HCT116 (cell line): ENCODE measurements around the gene PRR12. TPM values are rescaled to one million over a fixed set of nuclear protein-coding genes. Genes with fewer than 3 reads are reported as not detected.

ENCODE experiments used
- ATAC-seq: fragments of 200-7000 bp; cut with Tn5 transposase; 2 replicates; pipeline ENCODE4 v1.9.1; 2020; ENCODE audit warnings: mild to moderate bottlenecking, moderate library complexity
- BruUV-seq: library from RNA; stranded (reverse); fragments of 400-500 nt; replicated peaks from 2 replicates; lab custom pipeline; 2021; lab: Mats Ljungman, UMichigan
- CTCF ChIA-PET: fragments of 300-600 bp; sonication (Branson Sonifier 250); formaldehyde crosslinking; loops from one replicate; lab custom pipeline; 2021; ENCODE audit warnings: antibody characterized with exemption; lab: Charles Lee
- POLR2A ChIA-PET: fragments of 300-600, 350-600 bp; sonication (Branson Sonifier 250); formaldehyde crosslinking; loops from one replicate; lab custom pipeline; 2021; ENCODE audit warnings: antibody characterized with exemption; lab: Charles Lee
- RAD21 ChIA-PET, 2 experiments: fragments of 300-600 bp; sonication (Branson Sonifier 250); formaldehyde crosslinking; loops; one replicate each; lab custom pipeline; 2023; ENCODE audit warnings: low total read pairs in 2 of 2; ENCODE audit not compliant: uncharacterized antibody in 2 of 2, unreplicated experiment in 2 of 2, low non-redundant PET in 1 of 2; lab: Charles Lee
- DNase-seq: peaks from one replicate; pipeline ENCODE4 v3.0.0-alpha.2; 2010; ENCODE audit warnings: low read depth, low spot score
- H2AFZ ChIP-seq: fragments of 200-600 bp; shearing (Covaris generic), sonication (generic); 2 replicates; pipeline ENCODE4 v1.6.1; 2017; ENCODE audit warnings: low read depth, mixed run types, mixed read lengths, antibody characterized with exemption, low read length; ENCODE audit not compliant: poor library complexity, severe bottlenecking
- H3K27ac ChIP-seq: 2 replicates; pipeline ENCODE4 v1.5.1; 2012; ENCODE audit warnings: low read depth, low read length
- H3K27me3 ChIP-seq: fragments of 200-600 bp; sonication (generic); 2 replicates; pipeline ENCODE4 v1.6.1; 2016; ENCODE audit warnings: mixed run types, low read length, mixed read lengths; ENCODE audit not compliant: insufficient read depth
- H3K36me3 ChIP-seq, 2 experiments: fragments of 200-500 bp in 1 of 2; fragments of 200-600 bp in 1 of 2; sonication (Bioruptor generic) in 1 of 2; sonication (generic) in 1 of 2; 2 replicates each; pipeline versions ENCODE4 v1.5.1 to v1.6.1; 2014 to 2016; ENCODE audit warnings: low read length in 2 of 2, inconsistent platforms in 1 of 2, mixed read lengths in 1 of 2, mixed run types in 1 of 2; ENCODE audit not compliant: insufficient read depth in 2 of 2, control insufficient read depth in 1 of 2
- H3K4me1 ChIP-seq, 2 experiments: fragments of 200-600 bp in 1 of 2; sonication (generic) in 1 of 2; 2 replicates each; pipeline versions ENCODE4 v1.5.1 to v1.6.1; 2012 to 2017; ENCODE audit warnings: low read length in 2 of 2, inconsistent platforms in 1 of 2, mild to moderate bottlenecking in 1 of 2, mixed read lengths in 1 of 2, mixed run types in 1 of 2, moderate library complexity in 1 of 2; ENCODE audit not compliant: insufficient read depth in 2 of 2, control insufficient read depth in 1 of 2
- H3K4me2 ChIP-seq: fragments of 200-600 bp; sonication (generic); 2 replicates; pipeline ENCODE4 v1.6.1; 2017; ENCODE audit warnings: mixed run types, low read length, mixed read lengths
- H3K4me3 ChIP-seq, 2 experiments: fragments of 200-600 bp in 1 of 2; sonication (generic) in 1 of 2; replicated peaks in 1 of 2; 2 replicates each; pipeline ENCODE4 v1.5.1; 2011 to 2016; ENCODE audit warnings: low read length in 2 of 2, control low read depth in 1 of 2, low read depth in 1 of 2, mild to moderate bottlenecking in 1 of 2, mixed read lengths in 1 of 2, mixed run types in 1 of 2
- H3K79me2 ChIP-seq: fragments of 200-600 bp; sonication (generic); 2 replicates; pipeline ENCODE4 v1.6.1; 2017; ENCODE audit warnings: mild to moderate bottlenecking, mixed run types, low read length, moderate library complexity, mixed read lengths; ENCODE audit not compliant: insufficient read depth
- H3K9ac ChIP-seq: fragments of 200-600 bp; sonication (generic); 2 replicates; pipeline ENCODE4 v1.6.1; 2016; ENCODE audit warnings: low read length, mixed read lengths
- H3K9me2 ChIP-seq: fragments of 200-600 bp; sonication (generic), shearing (Covaris generic); 2 replicates; pipeline ENCODE4 v1.6.1; 2017; ENCODE audit warnings: mixed run types, mild to moderate bottlenecking, moderate library complexity; ENCODE audit not compliant: insufficient read depth
- H3K9me3 ChIP-seq, 2 experiments: fragments of 200-500 bp in 1 of 2; fragments of 200-600 bp in 1 of 2; sonication (Bioruptor generic) in 1 of 2; sonication (generic) in 1 of 2; 2 replicates each; pipeline ENCODE4 v1.6.1; 2014 to 2017; ENCODE audit warnings: low read length in 2 of 2, mixed read lengths in 2 of 2, inconsistent platforms in 1 of 2, low read depth in 1 of 2, mild to moderate bottlenecking in 1 of 2, mixed run types in 1 of 2, moderate library complexity in 1 of 2; ENCODE audit not compliant: control insufficient read depth in 1 of 2, insufficient read depth in 1 of 2
- H4K20me1 ChIP-seq: fragments of 200-600 bp; sonication (generic), shearing (Covaris generic); 2 replicates; pipeline ENCODE4 v1.6.1; 2017; ENCODE audit warnings: mixed run types, mild to moderate bottlenecking, moderate library complexity; ENCODE audit not compliant: insufficient read depth
- CBX3 ChIP-seq: IDR thresholded peaks from 2 replicates; pipeline ENCODE4 v1.6.1; 2012; ENCODE audit warnings: low read depth
- CEBPB ChIP-seq: IDR thresholded peaks from 2 replicates; pipeline ENCODE4 v1.6.1; 2012; ENCODE audit warnings: low read depth
- EGR1 ChIP-seq: IDR thresholded peaks from 2 replicates; pipeline ENCODE4 v1.6.1; 2012; ENCODE audit warnings: low read depth
- ELF1 ChIP-seq: IDR thresholded peaks from 2 replicates; pipeline ENCODE4 v1.6.1; 2012; ENCODE audit warnings: low read depth, borderline replicate concordance
- EZH2 ChIP-seq: fragments of 200-600 bp; sonication (generic); IDR thresholded peaks from 2 replicates; pipeline ENCODE4 v1.6.1; 2017; ENCODE audit warnings: antibody characterized with exemption, mixed run types
- EZH2phosphoT487 ChIP-seq: fragments of 200-600 bp; IDR thresholded peaks from 2 replicates; pipeline ENCODE4 v1.6.1; 2018; ENCODE audit warnings: antibody characterized with exemption, borderline replicate concordance
- POLR2A ChIP-seq: IDR thresholded peaks from 2 replicates; pipeline ENCODE4 v1.7.0; 2011; ENCODE audit warnings: borderline replicate concordance; ENCODE audit not compliant: insufficient read depth, insufficient read length; ENCODE audit errors: extremely low read depth
- POLR2AphosphoS5 ChIP-seq: IDR thresholded peaks from 2 replicates; pipeline ENCODE4 v1.6.1; 2011; ENCODE audit warnings: mild to moderate bottlenecking, low read depth, low read length, moderate library complexity
- RAD21 ChIP-seq: IDR thresholded peaks from 2 replicates; pipeline ENCODE4 v1.6.1; 2012; ENCODE audit warnings: low read depth, mild to moderate bottlenecking
- SP1 ChIP-seq: IDR thresholded peaks from 2 replicates; pipeline ENCODE4 v1.6.1; 2012; ENCODE audit warnings: low read depth
- TCF7L2 ChIP-seq: IDR thresholded peaks from 2 replicates; pipeline ENCODE4 v1.7.0; 2011; ENCODE audit warnings: borderline replicate concordance, inconsistent platforms; ENCODE audit not compliant: insufficient read depth, insufficient read length; ENCODE audit errors: extremely low read depth
- YY1 ChIP-seq: IDR thresholded peaks from 2 replicates; pipeline ENCODE4 v1.6.1; 2011; ENCODE audit warnings: low read length, low read depth, moderate library complexity, mild to moderate bottlenecking; ENCODE audit not compliant: insufficient replicate concordance; ENCODE audit errors: extremely low read depth
- ZFX ChIP-seq: fragments of 450-650 bp; IDR thresholded peaks from 2 replicates; pipeline ENCODE4 v1.6.1; 2017
- ZNF274 ChIP-seq: fragments of 200-500 bp; sonication (Bioruptor generic); IDR thresholded peaks from 2 replicates; pipeline ENCODE4 v1.6.1; 2014; ENCODE audit warnings: mild to moderate bottlenecking, low read depth, low read length, inconsistent platforms
- intact Hi-C: fragments of 100-400 bp; cut with micrococcal nuclease; formaldehyde crosslinking; loops from 2 replicates; pipeline ENCODE4 v1.10.0; 2022
- total RNA-seq: library from RNA; stranded (reverse); gene quantifications from one replicate; pipeline ENCODE4 v1.2.1, GENCODE V29; 2021; ENCODE audit not compliant: unreplicated experiment
- TF ChIP-seq, protein P1 (sequence below): IDR thresholded peaks from 2 replicates; pipeline ENCODE4 v1.6.1; 2012
- TF ChIP-seq, protein P2 (sequence below), 3 experiments: fragments of 200-600 bp in 1 of 3; sonication (generic) in 1 of 3; IDR thresholded peaks in 2 of 3; conservative IDR thresholded peaks in 1 of 3; 2 replicates each; pipeline ENCODE4 v1.5.1; 2012 to 2017; ENCODE audit warnings: low read depth in 2 of 3, low read length in 2 of 3, antibody characterized with exemption in 1 of 3, borderline replicate concordance in 1 of 3, control low read depth in 1 of 3, mild to moderate bottlenecking in 1 of 3, mixed read lengths in 1 of 3, mixed run types in 1 of 3, moderate library complexity in 1 of 3; ENCODE audit not compliant: insufficient read depth in 1 of 3
- TF ChIP-seq, protein P3 (sequence below): IDR thresholded peaks from 2 replicates; pipeline ENCODE4 v1.6.1; 2012

Gene PRR12
- total RNA-seq, 1 experiment from 2014 or later: 26.9 TPM

DNA sequence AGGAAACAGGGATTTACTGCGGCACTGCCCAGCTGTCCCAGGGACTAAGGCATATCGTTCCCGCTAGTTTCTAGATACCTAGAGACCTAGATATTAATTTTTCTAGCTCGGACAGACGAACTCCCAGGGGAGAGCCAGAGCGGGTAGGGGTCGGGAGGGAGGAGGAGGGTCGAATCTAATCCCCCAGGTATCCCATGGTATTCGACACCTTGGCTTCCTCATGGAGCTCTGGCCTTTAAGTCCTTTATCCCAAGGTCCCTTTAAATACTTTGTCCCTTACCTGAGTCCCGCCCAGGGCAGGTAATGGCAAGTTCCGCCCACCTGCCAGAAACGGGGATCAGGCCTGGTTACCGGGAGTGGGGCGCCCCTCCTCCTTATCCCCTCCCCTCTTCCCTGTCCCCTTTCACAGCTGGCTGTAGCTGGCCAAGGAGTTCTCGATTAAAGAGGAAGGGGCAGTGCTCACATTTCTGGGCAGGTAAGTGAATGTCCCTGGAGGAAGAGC is 9.9 kb upstream of the PRR12 start, which contains the start of gene PRRG2 (continued):
- TF ChIP-seq TCF7L2: no peak
- no peak for TF ChIP-seq CBX3
- peak; percentile 43 for TF ChIP-seq YY1
- TF ChIP-seq, protein P1, sequence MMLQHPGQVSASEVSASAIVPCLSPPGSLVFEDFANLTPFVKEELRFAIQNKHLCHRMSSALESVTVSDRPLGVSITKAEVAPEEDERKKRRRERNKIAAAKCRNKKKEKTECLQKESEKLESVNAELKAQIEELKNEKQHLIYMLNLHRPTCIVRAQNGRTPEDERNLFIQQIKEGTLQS: no peak
- TF ChIP-seq POLR2A: no peak

DNA sequence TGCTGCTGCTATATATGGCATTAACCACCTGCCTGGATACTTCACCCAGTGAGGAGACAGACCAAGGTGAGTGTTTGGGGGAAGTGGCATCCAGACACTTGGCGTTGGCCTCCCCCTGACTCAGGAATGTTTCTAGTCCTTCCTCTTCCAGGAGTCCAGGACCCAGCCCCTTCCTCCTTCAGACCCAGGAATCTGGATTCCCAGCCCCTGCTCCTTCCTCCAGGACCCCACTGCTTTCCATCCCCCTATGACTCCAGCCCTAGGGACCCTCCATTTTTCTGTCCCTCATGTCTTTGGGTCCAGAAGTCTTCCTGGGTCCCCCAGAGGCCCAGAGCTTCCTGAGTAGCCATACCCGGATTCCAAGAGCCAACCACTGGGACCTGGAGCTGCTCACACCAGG is 7.7 kb upstream of the PRR12 start:
- TF ChIP-seq, protein P2, sequence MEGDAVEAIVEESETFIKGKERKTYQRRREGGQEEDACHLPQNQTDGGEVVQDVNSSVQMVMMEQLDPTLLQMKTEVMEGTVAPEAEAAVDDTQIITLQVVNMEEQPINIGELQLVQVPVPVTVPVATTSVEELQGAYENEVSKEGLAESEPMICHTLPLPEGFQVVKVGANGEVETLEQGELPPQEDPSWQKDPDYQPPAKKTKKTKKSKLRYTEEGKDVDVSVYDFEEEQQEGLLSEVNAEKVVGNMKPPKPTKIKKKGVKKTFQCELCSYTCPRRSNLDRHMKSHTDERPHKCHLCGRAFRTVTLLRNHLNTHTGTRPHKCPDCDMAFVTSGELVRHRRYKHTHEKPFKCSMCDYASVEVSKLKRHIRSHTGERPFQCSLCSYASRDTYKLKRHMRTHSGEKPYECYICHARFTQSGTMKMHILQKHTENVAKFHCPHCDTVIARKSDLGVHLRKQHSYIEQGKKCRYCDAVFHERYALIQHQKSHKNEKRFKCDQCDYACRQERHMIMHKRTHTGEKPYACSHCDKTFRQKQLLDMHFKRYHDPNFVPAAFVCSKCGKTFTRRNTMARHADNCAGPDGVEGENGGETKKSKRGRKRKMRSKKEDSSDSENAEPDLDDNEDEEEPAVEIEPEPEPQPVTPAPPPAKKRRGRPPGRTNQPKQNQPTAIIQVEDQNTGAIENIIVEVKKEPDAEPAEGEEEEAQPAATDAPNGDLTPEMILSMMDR (IDR thresholded peaks at IDR 0.05 in 2 of 3, conservative IDR thresholded peaks at IDR 0.05 in 1 of 3; ENCODE audit: borderline replicate concordance in 1 of 3, insufficient read depth in 1 of 3, low read depth in 2 of 3, low read length in 2 of 3): no peak
- no peak for TF ChIP-seq EZH2phosphoT487
- TF ChIP-seq CEBPB: no peak
- no peak for TF ChIP-seq TCF7L2
- no peak for TF ChIP-seq EGR1
- TF ChIP-seq EZH2: no peak
- TF ChIP-seq ZNF274: no peak
- TF ChIP-seq SP1: no peak
- TF ChIP-seq YY1: no peak
- TF ChIP-seq RAD21: no peak
- no peak for TF ChIP-seq ELF1
- TF ChIP-seq POLR2AphosphoS5: no peak
- TF ChIP-seq, protein P1: no peak
- TF ChIP-seq ZFX: no peak
- TF ChIP-seq, protein P3, sequence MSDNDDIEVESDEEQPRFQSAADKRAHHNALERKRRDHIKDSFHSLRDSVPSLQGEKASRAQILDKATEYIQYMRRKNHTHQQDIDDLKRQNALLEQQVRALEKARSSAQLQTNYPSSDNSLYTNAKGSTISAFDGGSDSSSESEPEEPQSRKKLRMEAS: no peak
- no peak for TF ChIP-seq CBX3
- ChIA-PET CTCF (interaction anchor here (0.7 kb wide), 1 partner anchor 13 kb away, joined by 4 read pairs; no protein-coding TSS in a partner anchor), RAD21 (no interaction called here), POLR2A (no interaction called here)
- intact Hi-C loops: no loop called here
- Histone ChIP-seq H3K4me3 (no peak overlapping the region), H3K27me3 (no peaks in the 10 kb centered on the region), H2AFZ (no peak overlapping the region), H4K20me1 (no peaks in the 10 kb centered on the region), H3K27ac (no peak overlapping the region), H3K9me2 (no peaks in the 10 kb centered on the region), H3K36me3 (no peaks in the 10 kb centered on the region), H3K9ac (no peak overlapping the region), H3K9me3 (no peaks in the 10 kb centered on the region), H3K4me2 (no peak overlapping the region), H3K79me2 (peaks cover 21% of the 10 kb centered on the region), H3K4me1 (peaks cover 5 to 23% of the 10 kb centered on the region in 2 experiments; a peak in 3 of 4 replicates)
- BruUV-seq: no TSS peak
- DNase-seq (no peak), ATAC-seq (no peak)
